Ishikawa (cell line): ENCODE measurements around the gene ANK2.

Experiments used
- CEBPB ChIP-seq: IDR thresholded peaks from 2 replicates; pipeline ENCODE4 v1.6.1; 2012
- CREB1 ChIP-seq: IDR thresholded peaks from 2 replicates; pipeline ENCODE4 v1.6.1; 2012; ENCODE audit warnings: low read depth
- EGR1 ChIP-seq: IDR thresholded peaks from 2 replicates; pipeline ENCODE4 v1.6.1; 2012
- EP300 ChIP-seq: IDR thresholded peaks from 2 replicates; pipeline ENCODE4 v1.6.1; 2012; ENCODE audit warnings: borderline replicate concordance
- FOXM1 ChIP-seq: IDR thresholded peaks from 2 replicates; pipeline ENCODE4 v1.6.1; 2012; ENCODE audit warnings: low read depth, borderline replicate concordance
- NFIC ChIP-seq: IDR thresholded peaks from 2 replicates; pipeline ENCODE4 v1.6.1; 2012
- RAD21 ChIP-seq: IDR thresholded peaks from 2 replicates; pipeline ENCODE4 v1.6.1; 2012; ENCODE audit warnings: low read depth
- TAF1 ChIP-seq: IDR thresholded peaks from 2 replicates; pipeline ENCODE4 v1.6.1; 2012; ENCODE audit warnings: low read depth, mild to moderate bottlenecking
- TCF12 ChIP-seq: IDR thresholded peaks from 2 replicates; pipeline ENCODE4 v1.6.1; 2012; ENCODE audit warnings: low read depth
- TEAD4 ChIP-seq: IDR thresholded peaks from 2 replicates; pipeline ENCODE4 v1.6.1; 2012
- YY1 ChIP-seq: IDR thresholded peaks from 2 replicates; pipeline ENCODE4 v1.6.1; 2012; ENCODE audit warnings: low read depth
- ZBTB7A ChIP-seq: IDR thresholded peaks from 2 replicates; pipeline ENCODE4 v1.6.1; 2012; ENCODE audit warnings: low read depth
- TF ChIP-seq, protein P1 (sequence below): IDR thresholded peaks from 2 replicates; pipeline ENCODE4 v1.6.1; 2012; ENCODE audit warnings: low read depth, mild to moderate bottlenecking
- TF ChIP-seq, protein P2 (sequence below): IDR thresholded peaks from 2 replicates; pipeline ENCODE4 v1.6.1; 2012

The ANK2 gene

DNA sequence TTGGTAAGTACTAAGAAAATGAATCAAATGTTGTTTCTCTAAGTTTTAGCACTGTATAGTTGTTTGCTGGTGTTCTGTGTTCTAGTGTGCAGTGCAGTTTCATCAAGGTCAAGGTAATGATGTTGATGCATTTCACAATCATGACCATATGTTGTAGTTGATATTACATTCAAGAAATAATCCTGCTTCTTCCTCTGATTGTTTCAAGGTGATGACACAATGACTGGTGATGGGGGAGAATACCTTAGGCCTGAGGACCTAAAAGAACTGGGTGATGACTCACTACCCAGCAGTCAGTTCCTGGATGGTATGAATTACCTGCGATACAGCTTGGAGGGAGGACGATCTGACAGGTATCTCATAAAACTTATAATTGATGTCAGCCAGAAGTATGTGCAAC is 261.6 kb downstream of the ANK2 start:
- TF ChIP-seq CEBPB (no peak), TAF1 (no peak), CREB1 (no peak)

DNA sequence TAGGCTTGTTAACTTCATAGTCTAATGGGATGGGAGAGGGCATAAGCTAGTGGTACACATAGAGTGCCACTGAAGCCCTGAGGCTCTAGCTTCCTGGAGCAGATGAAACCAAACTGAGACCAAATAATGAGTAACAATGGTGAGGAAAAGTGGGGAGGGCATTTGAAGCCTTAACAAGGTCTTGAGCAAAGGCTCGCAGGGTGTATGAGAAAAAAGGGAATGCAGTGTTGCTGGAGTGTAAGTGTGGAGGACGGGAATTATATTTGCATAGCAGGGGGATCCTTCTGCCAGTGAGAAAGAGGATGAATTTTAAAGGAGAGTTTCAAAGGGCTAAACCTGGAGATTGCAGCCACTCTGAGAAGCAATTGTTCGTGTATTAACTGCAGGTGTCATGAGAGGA is 263.1 kb downstream of the ANK2 start:
- TF ChIP-seq FOXM1 (no peak), TCF12 (no peak), NFIC (no peak)
- TF ChIP-seq, protein P1, sequence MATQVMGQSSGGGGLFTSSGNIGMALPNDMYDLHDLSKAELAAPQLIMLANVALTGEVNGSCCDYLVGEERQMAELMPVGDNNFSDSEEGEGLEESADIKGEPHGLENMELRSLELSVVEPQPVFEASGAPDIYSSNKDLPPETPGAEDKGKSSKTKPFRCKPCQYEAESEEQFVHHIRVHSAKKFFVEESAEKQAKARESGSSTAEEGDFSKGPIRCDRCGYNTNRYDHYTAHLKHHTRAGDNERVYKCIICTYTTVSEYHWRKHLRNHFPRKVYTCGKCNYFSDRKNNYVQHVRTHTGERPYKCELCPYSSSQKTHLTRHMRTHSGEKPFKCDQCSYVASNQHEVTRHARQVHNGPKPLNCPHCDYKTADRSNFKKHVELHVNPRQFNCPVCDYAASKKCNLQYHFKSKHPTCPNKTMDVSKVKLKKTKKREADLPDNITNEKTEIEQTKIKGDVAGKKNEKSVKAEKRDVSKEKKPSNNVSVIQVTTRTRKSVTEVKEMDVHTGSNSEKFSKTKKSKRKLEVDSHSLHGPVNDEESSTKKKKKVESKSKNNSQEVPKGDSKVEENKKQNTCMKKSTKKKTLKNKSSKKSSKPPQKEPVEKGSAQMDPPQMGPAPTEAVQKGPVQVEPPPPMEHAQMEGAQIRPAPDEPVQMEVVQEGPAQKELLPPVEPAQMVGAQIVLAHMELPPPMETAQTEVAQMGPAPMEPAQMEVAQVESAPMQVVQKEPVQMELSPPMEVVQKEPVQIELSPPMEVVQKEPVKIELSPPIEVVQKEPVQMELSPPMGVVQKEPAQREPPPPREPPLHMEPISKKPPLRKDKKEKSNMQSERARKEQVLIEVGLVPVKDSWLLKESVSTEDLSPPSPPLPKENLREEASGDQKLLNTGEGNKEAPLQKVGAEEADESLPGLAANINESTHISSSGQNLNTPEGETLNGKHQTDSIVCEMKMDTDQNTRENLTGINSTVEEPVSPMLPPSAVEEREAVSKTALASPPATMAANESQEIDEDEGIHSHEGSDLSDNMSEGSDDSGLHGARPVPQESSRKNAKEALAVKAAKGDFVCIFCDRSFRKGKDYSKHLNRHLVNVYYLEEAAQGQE, result no peak

DNA sequence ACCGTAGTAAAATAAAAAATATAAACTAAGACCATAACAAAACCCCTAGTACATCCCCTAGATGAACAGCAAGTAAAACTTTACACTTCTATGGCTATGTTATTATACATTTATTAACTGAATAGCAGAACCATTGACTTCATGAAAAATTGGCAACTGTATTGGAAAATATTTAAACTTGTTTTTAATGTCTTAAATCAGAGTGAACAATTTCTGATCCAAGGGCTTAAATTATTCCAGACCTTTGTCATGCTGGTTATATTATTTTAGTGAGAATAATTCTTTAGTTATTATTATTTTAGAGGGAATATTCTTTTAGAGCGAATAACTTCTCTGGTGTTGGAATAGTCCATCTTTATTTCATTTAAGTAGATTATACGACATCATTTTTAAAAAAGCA is 265.0 kb downstream of the ANK2 start:
- TF ChIP-seq RAD21 (no peak), CREB1 (no peak), TEAD4 (no peak), NFIC (no peak)

DNA sequence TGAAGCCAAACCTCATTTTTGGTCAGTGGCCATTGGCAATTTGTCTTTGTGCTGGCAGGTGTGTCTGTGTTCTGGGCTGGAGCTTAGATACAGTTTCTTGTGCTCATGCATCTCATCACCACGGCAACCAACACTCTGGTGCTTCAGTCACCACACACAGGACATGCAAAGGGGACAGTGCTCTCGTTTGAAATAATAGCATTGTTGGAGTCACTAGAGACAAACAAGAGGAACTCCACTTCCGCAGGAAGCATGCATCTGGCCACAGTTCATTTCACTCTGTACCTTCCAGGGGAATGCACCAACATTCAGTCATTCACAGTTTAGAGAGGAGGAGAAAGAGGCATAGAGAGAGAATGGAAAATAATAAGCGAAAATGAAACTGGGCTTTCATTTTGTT is 267.4 kb downstream of the ANK2 start:
- TF ChIP-seq NFIC (no peak), YY1 (no peak), TEAD4 (no peak), EGR1 (no peak), FOXM1 (no peak), RAD21 (no peak), CREB1 (no peak)
- TF ChIP-seq, protein P2, sequence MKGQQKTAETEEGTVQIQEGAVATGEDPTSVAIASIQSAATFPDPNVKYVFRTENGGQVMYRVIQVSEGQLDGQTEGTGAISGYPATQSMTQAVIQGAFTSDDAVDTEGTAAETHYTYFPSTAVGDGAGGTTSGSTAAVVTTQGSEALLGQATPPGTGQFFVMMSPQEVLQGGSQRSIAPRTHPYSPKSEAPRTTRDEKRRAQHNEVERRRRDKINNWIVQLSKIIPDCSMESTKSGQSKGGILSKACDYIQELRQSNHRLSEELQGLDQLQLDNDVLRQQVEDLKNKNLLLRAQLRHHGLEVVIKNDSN, result no peak

DNA sequence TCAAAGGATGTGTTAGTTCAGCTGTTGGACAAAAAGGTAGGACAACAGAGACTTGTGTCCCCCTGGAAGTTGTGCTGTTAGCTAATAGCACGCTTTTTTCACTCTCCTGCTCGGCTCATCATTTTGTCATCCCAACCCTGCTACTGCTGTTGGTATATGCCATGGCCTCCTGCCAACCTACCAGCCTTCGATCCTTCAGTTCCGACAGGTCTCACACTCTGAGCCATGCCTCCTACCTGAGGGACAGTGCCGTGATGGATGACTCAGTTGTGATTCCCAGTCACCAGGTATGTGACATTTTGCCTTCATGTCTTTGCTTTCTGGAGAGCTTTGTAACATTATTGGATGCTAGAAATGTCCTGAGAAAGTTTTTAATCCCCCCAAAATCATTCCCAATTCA is 268.1 kb downstream of the ANK2 start:
- no peak for TF ChIP-seq FOXM1
- TF ChIP-seq, protein P2, result no peak
- no peak for TF ChIP-seq TAF1
- no peak for TF ChIP-seq CEBPB
- no peak for TF ChIP-seq YY1
- no peak for TF ChIP-seq NFIC
- TF ChIP-seq TEAD4, result no peak
- TF ChIP-seq, protein P1, result no peak
- TF ChIP-seq EP300, result no peak
- no peak for TF ChIP-seq RAD21
- no peak for TF ChIP-seq EGR1
- no peak for TF ChIP-seq CREB1

DNA sequence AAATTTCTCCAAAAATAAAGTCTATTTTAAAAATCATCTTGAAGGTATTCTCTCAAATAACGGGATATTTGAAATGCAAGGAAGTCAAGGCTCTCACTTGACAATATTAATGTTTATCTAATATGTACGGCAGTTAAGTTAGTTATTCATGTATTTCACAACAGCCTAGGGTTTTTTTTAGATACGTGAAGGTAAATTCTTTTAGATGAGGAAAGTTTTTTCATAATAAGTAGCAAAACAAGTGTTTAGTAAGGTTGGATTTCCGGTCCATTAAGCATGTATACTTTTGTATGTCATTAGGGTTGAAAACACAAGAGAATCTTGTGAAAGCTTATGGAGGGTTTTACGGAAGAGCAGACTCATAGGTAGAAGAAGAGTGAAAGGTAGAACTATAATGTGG is 273.3 kb downstream of the ANK2 start:
- no peak for TF ChIP-seq CREB1
- TF ChIP-seq, protein P2, result no peak
- TF ChIP-seq NFIC, result no peak
- TF ChIP-seq TEAD4, result no peak

DNA sequence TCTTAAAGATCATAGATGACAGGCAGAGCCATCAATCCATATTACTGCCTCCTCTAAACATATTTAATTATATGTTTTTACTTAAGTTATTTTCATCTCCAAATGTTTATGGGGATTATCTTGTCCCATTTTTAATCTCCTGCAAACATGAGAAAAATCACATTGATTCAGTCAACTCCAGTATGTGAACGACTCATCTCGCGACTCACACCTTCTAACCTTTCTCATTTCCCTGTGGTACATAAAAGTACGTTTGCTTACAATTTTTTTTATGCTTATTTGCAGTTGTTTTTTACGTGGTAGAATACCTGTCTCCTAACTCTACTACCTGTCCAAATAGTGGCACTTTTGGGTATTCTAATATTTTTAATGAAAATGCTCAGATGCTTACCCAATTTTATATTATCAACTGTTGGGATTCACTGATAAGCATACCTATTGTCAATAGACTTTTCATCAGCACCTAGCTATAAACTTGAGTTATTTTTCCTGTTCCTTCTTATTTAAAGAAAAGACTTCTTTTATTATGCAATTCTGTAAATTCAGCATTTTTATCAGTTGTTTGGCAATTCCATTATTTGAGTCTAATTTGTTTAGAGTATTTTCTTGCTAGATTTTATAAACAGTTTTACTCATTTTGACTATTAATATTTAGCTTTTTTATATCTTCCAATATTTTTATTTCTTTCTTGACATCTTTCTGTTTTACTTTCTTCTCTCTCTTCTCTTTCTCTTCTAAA is 276.6 kb downstream of the ANK2 start:
- TF ChIP-seq ZBTB7A, result no peak
- TF ChIP-seq, protein P2, result no peak
- no peak for TF ChIP-seq YY1
- TF ChIP-seq TEAD4, result no peak
- no peak for TF ChIP-seq CREB1
